ENCODE data around the gene LYPLA2. TPM values are rescaled to one million over a fixed set of nuclear protein-coding genes. Genes with fewer than 3 reads are reported as not detected.
"Not testable (repeated sequence)": the region's sequence is repeated elsewhere in the genome, so short reads cannot be mapped to it uniquely, and the experiment has no call there.

Gene LYPLA2
- total RNA-seq, 1 donor = 36.9 TPM

DNA sequence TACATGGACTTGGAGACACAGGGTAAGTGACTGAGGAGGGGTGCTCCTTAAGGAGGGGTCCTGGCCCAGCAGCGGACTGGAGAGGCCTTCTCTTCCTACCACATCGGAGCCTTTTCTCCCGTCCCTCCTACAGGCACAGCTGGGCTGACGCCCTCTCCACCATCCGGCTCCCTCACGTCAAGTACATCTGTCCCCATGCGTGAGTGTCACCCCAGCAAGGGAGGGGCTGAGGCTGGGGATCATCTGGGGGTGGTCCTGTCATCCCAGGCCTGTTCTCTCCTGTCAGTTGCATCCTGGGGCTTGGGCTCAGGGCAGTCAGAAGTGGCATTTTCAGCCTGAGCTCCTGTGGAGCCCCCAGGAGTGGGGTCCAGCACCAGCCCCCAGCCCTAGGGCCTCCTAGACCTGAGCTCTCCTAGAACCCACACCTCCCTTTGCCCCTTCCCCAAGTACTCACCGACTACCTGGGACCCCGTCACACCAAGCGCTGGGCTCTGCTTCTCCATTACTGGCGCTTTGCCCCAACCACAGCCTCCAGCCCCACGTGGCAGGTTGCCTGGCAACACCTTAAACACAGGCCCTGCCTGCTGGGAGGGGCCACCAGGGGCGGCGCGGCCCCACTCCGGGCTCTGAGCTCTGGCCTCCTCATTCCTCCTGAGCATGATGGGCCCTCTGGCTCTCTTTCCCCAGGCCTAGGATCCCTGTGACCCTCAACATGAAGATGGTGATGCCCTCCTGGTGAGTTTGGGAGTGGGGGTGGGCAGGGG, 2.3 kb downstream of the LYPLA2 start:
- Histone ChIP-seq H3K4me3 (ENCODE audit: insufficient read depth, low read length) (no peak overlapping the region), H3K4me2 (ENCODE audit: insufficient read depth, low read length) (no peak overlapping the region), H3K36me3 (ENCODE audit: insufficient read depth, low read length) (peaks cover 34% of the 10 kb centered on the region), H4K20me1 (ENCODE audit: insufficient read depth, low read length) (peaks cover 8% of the 10 kb centered on the region), H3K4me1 (ENCODE audit: insufficient read depth, low read length) (peaks cover 21% of the 10 kb centered on the region), H3K27ac (ENCODE audit: low read depth, low read length) (peak overlapping the region; percentile 43), H3K9me3 (ENCODE audit: low read depth, low read length) (no peaks in the 10 kb centered on the region), H3K27me3 (ENCODE audit: insufficient read depth, low read length) (no peaks in the 10 kb centered on the region), H3K79me2 (ENCODE audit: insufficient read depth, low read length) (peaks cover 27% of the 10 kb centered on the region), H2AFZ (ENCODE audit: low read length) (no peak overlapping the region)
- TF ChIP-seq, protein P1, sequence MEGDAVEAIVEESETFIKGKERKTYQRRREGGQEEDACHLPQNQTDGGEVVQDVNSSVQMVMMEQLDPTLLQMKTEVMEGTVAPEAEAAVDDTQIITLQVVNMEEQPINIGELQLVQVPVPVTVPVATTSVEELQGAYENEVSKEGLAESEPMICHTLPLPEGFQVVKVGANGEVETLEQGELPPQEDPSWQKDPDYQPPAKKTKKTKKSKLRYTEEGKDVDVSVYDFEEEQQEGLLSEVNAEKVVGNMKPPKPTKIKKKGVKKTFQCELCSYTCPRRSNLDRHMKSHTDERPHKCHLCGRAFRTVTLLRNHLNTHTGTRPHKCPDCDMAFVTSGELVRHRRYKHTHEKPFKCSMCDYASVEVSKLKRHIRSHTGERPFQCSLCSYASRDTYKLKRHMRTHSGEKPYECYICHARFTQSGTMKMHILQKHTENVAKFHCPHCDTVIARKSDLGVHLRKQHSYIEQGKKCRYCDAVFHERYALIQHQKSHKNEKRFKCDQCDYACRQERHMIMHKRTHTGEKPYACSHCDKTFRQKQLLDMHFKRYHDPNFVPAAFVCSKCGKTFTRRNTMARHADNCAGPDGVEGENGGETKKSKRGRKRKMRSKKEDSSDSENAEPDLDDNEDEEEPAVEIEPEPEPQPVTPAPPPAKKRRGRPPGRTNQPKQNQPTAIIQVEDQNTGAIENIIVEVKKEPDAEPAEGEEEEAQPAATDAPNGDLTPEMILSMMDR (IDR thresholded peaks at IDR 0.05; ENCODE audit: extremely low read depth, low read depth, low read length) = no peak
- DNase-seq (ENCODE audit: insufficient read length, low spot score, missing footprints) = peak; percentile 95

- peaks cover 8% of the 10 kb centered on the region for H4K20me1 ChIP-seq (ENCODE audit: insufficient read depth, low read length)
- no peaks in the 10 kb centered on the region for H3K27me3 ChIP-seq (ENCODE audit: insufficient read depth, low read length)
- peak; percentile 71 for DNase-seq (ENCODE audit: insufficient read length, low spot score, missing footprints)
- TF ChIP-seq, protein P1 (IDR thresholded peaks at IDR 0.05; ENCODE audit: extremely low read depth, low read depth, low read length) = no peak
- peaks cover 36% of the 10 kb centered on the region for H3K36me3 ChIP-seq (ENCODE audit: insufficient read depth, low read length)
- peaks cover 24% of the 10 kb centered on the region for H3K4me1 ChIP-seq (ENCODE audit: insufficient read depth, low read length)
- H3K27ac ChIP-seq (ENCODE audit: low read depth, low read length) = no peak overlapping the region
- H3K79me2 ChIP-seq (ENCODE audit: insufficient read depth, low read length) = peaks cover 27% of the 10 kb centered on the region
- H2AFZ ChIP-seq (ENCODE audit: low read length) = no peak overlapping the region
- H3K4me3 ChIP-seq (ENCODE audit: insufficient read depth, low read length) = no peak overlapping the region
- no peak overlapping the region for H3K4me2 ChIP-seq (ENCODE audit: insufficient read depth, low read length)
- no peaks in the 10 kb centered on the region for H3K9me3 ChIP-seq (ENCODE audit: low read depth, low read length)
These were observed 3.2 kb downstream of the LYPLA2 start for GRCh38 chr1:23793861-23794731.

GRCh38 chr1:23794732-23795182, 3.8 kb downstream of the LYPLA2 start:
- not testable (repeated sequence) for H3K4me3 ChIP-seq (ENCODE audit: insufficient read depth, low read length); H3K27ac ChIP-seq (ENCODE audit: low read depth, low read length); H4K20me1 ChIP-seq (ENCODE audit: insufficient read depth, low read length); H3K9me3 ChIP-seq (ENCODE audit: low read depth, low read length); H2AFZ ChIP-seq (ENCODE audit: low read length); H3K27me3 ChIP-seq (ENCODE audit: insufficient read depth, low read length); H3K4me2 ChIP-seq (ENCODE audit: insufficient read depth, low read length)
- peaks cover 37% of the 10 kb centered on the region for H3K36me3 ChIP-seq (ENCODE audit: insufficient read depth, low read length)
- DNase-seq (ENCODE audit: insufficient read length, low spot score, missing footprints) = peak; percentile 39
- H3K79me2 ChIP-seq (ENCODE audit: insufficient read depth, low read length) = peaks cover 27% of the 10 kb centered on the region
- peaks cover 27% of the 10 kb centered on the region for H3K4me1 ChIP-seq (ENCODE audit: insufficient read depth, low read length)

- no peak overlapping the region for H2AFZ ChIP-seq (ENCODE audit: low read length)
- TF ChIP-seq, protein P1 (IDR thresholded peaks at IDR 0.05; ENCODE audit: extremely low read depth, low read depth, low read length) = no peak
- peaks cover 37% of the 10 kb centered on the region for H3K36me3 ChIP-seq (ENCODE audit: insufficient read depth, low read length)
- DNase-seq (ENCODE audit: insufficient read length, low spot score, missing footprints) = no peak
- peaks cover 18% of the 10 kb centered on the region for H3K4me1 ChIP-seq (ENCODE audit: insufficient read depth, low read length)
- H3K27me3 ChIP-seq (ENCODE audit: insufficient read depth, low read length) = no peaks in the 10 kb centered on the region
- no peak overlapping the region for H3K4me3 ChIP-seq (ENCODE audit: insufficient read depth, low read length)
- H3K4me2 ChIP-seq (ENCODE audit: insufficient read depth, low read length) = no peak overlapping the region
- peaks cover 27% of the 10 kb centered on the region for H3K79me2 ChIP-seq (ENCODE audit: insufficient read depth, low read length)
- H3K27ac ChIP-seq (ENCODE audit: low read depth, low read length) = no peak overlapping the region
- no peaks in the 10 kb centered on the region for H3K9me3 ChIP-seq (ENCODE audit: low read depth, low read length)
- peaks cover 8% of the 10 kb centered on the region for H4K20me1 ChIP-seq (ENCODE audit: insufficient read depth, low read length)
These were observed 4.9 kb downstream of the LYPLA2 start for GRCh38 chr1:23795676-23796465.
